Measurements from ENCODE around the gene FBXO36.
"Not testable (repeated sequence)": the region's sequence is repeated elsewhere in the genome, so short reads cannot be mapped to it uniquely, and the experiment has no call there.

FBXO36 gene

DNA sequence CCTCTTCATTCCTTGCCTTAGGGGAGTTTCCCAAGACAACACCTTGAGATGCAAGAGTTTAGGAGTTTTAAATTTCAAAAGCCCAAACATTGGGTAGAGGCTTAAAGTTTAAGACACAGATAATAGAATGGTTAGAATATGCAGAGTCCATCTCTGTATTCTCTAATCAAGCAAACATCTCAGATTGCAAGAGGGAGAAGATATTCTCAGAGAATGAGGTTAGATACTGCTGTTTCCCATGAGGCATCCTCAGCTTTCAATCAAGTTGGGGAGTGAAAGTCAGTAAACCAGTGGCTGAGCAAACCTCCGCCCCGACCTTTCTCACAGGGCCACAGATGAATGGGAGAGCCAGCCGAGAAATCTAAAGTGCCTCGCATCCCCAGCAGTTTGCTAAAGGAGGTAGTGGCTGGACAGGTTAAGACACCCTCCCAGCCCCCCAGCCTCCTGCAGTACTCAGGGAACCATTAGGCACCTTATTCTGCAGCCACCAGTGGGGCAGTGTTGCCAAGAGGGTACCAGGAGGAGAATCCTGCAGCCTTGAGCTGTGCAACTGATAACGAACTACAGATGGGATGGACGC lies 30.0 kb downstream of the FBXO36 start:
- H3K36me3 ChIP-seq (ENCODE audit: insufficient read depth, low read length), result no peaks in the 10 kb centered on the region

GRCh38 chr2:229955663-229956062 lies 33.4 kb downstream of the FBXO36 start:
- ATAC-seq (ENCODE audit: insufficient read depth, low read depth), result no peak
- Histone ChIP-seq H3K79me2 (ENCODE audit: insufficient read depth, low read length) (no peaks in the 10 kb centered on the region), H3K4me2 (ENCODE audit: insufficient read depth, low read length) (no peak overlapping the region), H4K20me1 (ENCODE audit: insufficient read depth, low read length) (no peaks in the 10 kb centered on the region), H3K4me3 (ENCODE audit: low read depth in 1 of 2, low read length in 2 of 2) (no peak overlapping the region), H3K9ac (ENCODE audit: low read depth, low read length) (no peak overlapping the region), H3K27ac (ENCODE audit: low read length) (no peak overlapping the region), H3K27me3 (ENCODE audit: insufficient read depth, low read length, poor library complexity) (no peaks in the 10 kb centered on the region), H2AFZ (ENCODE audit: low read depth, low read length) (no peak overlapping the region), H3K4me1 (ENCODE audit: insufficient read depth, low read length) (no peaks in the 10 kb centered on the region), H3K9me3 (ENCODE audit: insufficient read depth, low read length, severe bottlenecking) (no peaks in the 10 kb centered on the region), H3K36me3 (ENCODE audit: insufficient read depth, low read length) (no peaks in the 10 kb centered on the region)
- no peak for DNase-seq
- TF ChIP-seq, protein P1, sequence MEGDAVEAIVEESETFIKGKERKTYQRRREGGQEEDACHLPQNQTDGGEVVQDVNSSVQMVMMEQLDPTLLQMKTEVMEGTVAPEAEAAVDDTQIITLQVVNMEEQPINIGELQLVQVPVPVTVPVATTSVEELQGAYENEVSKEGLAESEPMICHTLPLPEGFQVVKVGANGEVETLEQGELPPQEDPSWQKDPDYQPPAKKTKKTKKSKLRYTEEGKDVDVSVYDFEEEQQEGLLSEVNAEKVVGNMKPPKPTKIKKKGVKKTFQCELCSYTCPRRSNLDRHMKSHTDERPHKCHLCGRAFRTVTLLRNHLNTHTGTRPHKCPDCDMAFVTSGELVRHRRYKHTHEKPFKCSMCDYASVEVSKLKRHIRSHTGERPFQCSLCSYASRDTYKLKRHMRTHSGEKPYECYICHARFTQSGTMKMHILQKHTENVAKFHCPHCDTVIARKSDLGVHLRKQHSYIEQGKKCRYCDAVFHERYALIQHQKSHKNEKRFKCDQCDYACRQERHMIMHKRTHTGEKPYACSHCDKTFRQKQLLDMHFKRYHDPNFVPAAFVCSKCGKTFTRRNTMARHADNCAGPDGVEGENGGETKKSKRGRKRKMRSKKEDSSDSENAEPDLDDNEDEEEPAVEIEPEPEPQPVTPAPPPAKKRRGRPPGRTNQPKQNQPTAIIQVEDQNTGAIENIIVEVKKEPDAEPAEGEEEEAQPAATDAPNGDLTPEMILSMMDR (IDR thresholded peaks at IDR 0.05; ENCODE audit: borderline replicate concordance, extremely low read depth, low read length, poor library complexity, severe bottlenecking), result no peak
- no peak for TF ChIP-seq EZH2 (IDR thresholded peaks at IDR 0.05; ENCODE audit: borderline replicate concordance, low read depth, low read length, severe bottlenecking)

More for the DNA sequence above, 30.0 kb downstream of the FBXO36 start:
- ATAC-seq (ENCODE audit: insufficient read depth, low read depth) (no peak), DNase-seq (no peak)
- no peak overlapping the region for H2AFZ ChIP-seq (ENCODE audit: low read depth, low read length)
- H3K9ac ChIP-seq (ENCODE audit: low read depth, low read length), result no peak overlapping the region
- no peak for TF ChIP-seq EZH2 (IDR thresholded peaks at IDR 0.05; ENCODE audit: borderline replicate concordance, low read depth, low read length, severe bottlenecking)
- TF ChIP-seq, protein P1 (IDR thresholded peaks at IDR 0.05; ENCODE audit: borderline replicate concordance, extremely low read depth, low read length, poor library complexity, severe bottlenecking), result no peak
- H3K4me1 ChIP-seq (ENCODE audit: insufficient read depth, low read length), result no peaks in the 10 kb centered on the region
- H3K4me2 ChIP-seq (ENCODE audit: insufficient read depth, low read length), result no peak overlapping the region
- H4K20me1 ChIP-seq (ENCODE audit: insufficient read depth, low read length), result no peaks in the 10 kb centered on the region
- H3K79me2 ChIP-seq (ENCODE audit: insufficient read depth, low read length), result no peaks in the 10 kb centered on the region
- H3K9me3 ChIP-seq (ENCODE audit: insufficient read depth, low read length, severe bottlenecking), result no peaks in the 10 kb centered on the region
- no peak overlapping the region for H3K27ac ChIP-seq (ENCODE audit: low read length)
- H3K27me3 ChIP-seq (ENCODE audit: insufficient read depth, low read length, poor library complexity), result no peaks in the 10 kb centered on the region
- H3K4me3 ChIP-seq (ENCODE audit: low read depth in 1 of 2, low read length in 2 of 2), result no peak overlapping the region

DNA sequence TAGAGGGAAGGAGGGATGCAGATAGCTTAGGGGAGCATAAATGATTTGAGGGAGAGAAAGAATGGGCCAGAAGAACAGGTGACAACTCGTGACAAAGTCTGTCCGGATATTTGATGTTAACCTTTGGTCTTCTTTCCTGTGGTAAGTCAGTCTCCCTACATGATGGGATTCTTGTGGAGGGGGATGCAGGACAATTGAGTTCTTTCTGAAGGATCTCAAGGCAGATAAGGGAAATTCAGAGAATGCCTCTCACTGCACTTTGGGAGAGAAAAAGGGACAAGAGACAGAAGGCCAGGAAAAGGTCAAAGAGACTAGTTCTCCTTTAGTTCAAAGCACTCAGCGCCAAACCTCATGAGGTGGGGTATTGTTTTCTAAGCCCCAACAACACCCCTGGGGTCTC lies 34.2 kb downstream of the FBXO36 start:
- TF ChIP-seq EZH2 (IDR thresholded peaks at IDR 0.05; ENCODE audit: borderline replicate concordance, low read depth, low read length, severe bottlenecking), result no peak
- TF ChIP-seq, protein P1 (IDR thresholded peaks at IDR 0.05; ENCODE audit: borderline replicate concordance, extremely low read depth, low read length, poor library complexity, severe bottlenecking), result no peak

DNA sequence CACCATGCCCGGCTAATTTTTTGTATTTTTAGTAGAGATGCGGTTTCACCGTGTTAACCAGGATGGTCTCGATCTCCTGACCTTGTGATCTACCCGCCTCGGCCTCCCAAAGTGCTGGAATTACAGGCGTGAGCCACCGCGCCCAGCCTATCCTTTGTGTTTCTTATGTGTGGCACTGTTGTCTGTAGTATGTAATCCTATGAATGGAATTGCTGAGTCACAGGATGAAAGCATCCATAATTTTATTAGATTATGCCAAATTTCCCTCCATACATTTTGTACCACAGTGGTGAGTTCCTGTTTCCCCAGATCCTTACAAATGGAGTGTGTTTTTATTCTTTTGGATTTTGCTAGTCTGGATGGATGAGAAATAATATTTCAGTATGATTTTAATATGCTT lies 41.3 kb downstream of the FBXO36 start:
- not testable (repeated sequence) for H3K4me1 ChIP-seq (ENCODE audit: insufficient read depth, low read length); H3K36me3 ChIP-seq (ENCODE audit: insufficient read depth, low read length); H3K4me3 ChIP-seq (ENCODE audit: low read depth in 1 of 2, low read length in 2 of 2); H3K4me2 ChIP-seq (ENCODE audit: insufficient read depth, low read length); H3K79me2 ChIP-seq (ENCODE audit: insufficient read depth, low read length); ATAC-seq (ENCODE audit: insufficient read depth, low read depth); H4K20me1 ChIP-seq (ENCODE audit: insufficient read depth, low read length); H3K27me3 ChIP-seq (ENCODE audit: insufficient read depth, low read length, poor library complexity); H2AFZ ChIP-seq (ENCODE audit: low read depth, low read length); H3K9me3 ChIP-seq (ENCODE audit: insufficient read depth, low read length, severe bottlenecking); DNase-seq; H3K27ac ChIP-seq (ENCODE audit: low read length); H3K9ac ChIP-seq (ENCODE audit: low read depth, low read length)

More for the DNA sequence above, 34.2 kb downstream of the FBXO36 start:
- no peaks in the 10 kb centered on the region for H3K9me3 ChIP-seq (ENCODE audit: insufficient read depth, low read length, severe bottlenecking)
- no peak for DNase-seq
- H3K27me3 ChIP-seq (ENCODE audit: insufficient read depth, low read length, poor library complexity), result no peaks in the 10 kb centered on the region
- no peaks in the 10 kb centered on the region for H4K20me1 ChIP-seq (ENCODE audit: insufficient read depth, low read length)
- no peak overlapping the region for H3K4me3 ChIP-seq (ENCODE audit: low read depth in 1 of 2, low read length in 2 of 2)
- no peak for ATAC-seq (ENCODE audit: insufficient read depth, low read depth)
- H3K79me2 ChIP-seq (ENCODE audit: insufficient read depth, low read length), result no peaks in the 10 kb centered on the region
- H2AFZ ChIP-seq (ENCODE audit: low read depth, low read length), result no peak overlapping the region
- no peaks in the 10 kb centered on the region for H3K36me3 ChIP-seq (ENCODE audit: insufficient read depth, low read length)
- no peak overlapping the region for H3K27ac ChIP-seq (ENCODE audit: low read length)
- no peak overlapping the region for H3K9ac ChIP-seq (ENCODE audit: low read depth, low read length)
- no peaks in the 10 kb centered on the region for H3K4me1 ChIP-seq (ENCODE audit: insufficient read depth, low read length)
- no peak overlapping the region for H3K4me2 ChIP-seq (ENCODE audit: insufficient read depth, low read length)

All from DND-41 (cell line).